ENCODE results near the gene ECPAS. TPM values are rescaled to one million over a fixed set of nuclear protein-coding genes. Genes with fewer than 3 reads are reported as not detected.

Gene ECPAS
- total RNA-seq, 1 experiment from 2014 or later = 106 TPM

DNA sequence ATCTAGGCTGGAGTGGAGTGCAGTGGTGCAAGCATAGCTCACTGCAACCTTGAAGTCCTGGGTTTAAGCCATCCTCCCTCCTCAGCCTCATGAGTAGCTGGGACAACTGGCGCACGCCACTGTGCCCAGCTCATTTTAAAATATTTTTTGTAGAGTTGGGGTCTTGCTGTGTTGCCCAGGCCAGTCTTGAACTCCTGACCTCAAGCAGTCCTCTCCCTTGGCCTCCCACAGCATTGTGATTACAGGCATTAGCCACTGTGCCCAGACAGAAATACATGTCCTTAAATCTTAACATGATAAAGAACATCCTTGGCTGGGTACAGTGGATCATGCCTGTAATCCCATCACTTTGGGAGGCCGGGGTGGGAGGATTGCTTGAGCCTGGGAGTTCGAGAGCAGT lies 47.5 kb upstream of the ECPAS start:
- no peak overlapping the region for H3K56ac ChIP-seq (ENCODE audit: insufficient read length, low read depth, low read length)
- H3K14ac ChIP-seq (ENCODE audit: insufficient read depth, low read length) = no peak overlapping the region
- H4K91ac ChIP-seq (ENCODE audit: insufficient read length, low read depth, low read length) = no peak overlapping the region
- H3K4me2 ChIP-seq (ENCODE audit: insufficient read depth, insufficient read length, low read length) = no peak overlapping the region
- no peak overlapping the region for H3K23ac ChIP-seq (ENCODE audit: insufficient read length, low read depth, low read length)
- Mint-ChIP-seq H3K27me3 (ENCODE audit: low read depth) (no peaks in the 10 kb centered on the region), H3K4me3 (no peak overlapping the region), H3K9me3 (peaks cover 12 to 38% of the 10 kb centered on the region in 2 experiments), H3K27ac (no peak overlapping the region), H3K4me1 (peaks cover 26 to 36% of the 10 kb centered on the region in 2 experiments), H3K36me3 (ENCODE audit: insufficient read depth in 1 of 3, low read depth in 3 of 3) (peaks cover 54 to 68% (median 66%) of the 10 kb centered on the region in 3 experiments)
- TF ChIP-seq, protein P1, sequence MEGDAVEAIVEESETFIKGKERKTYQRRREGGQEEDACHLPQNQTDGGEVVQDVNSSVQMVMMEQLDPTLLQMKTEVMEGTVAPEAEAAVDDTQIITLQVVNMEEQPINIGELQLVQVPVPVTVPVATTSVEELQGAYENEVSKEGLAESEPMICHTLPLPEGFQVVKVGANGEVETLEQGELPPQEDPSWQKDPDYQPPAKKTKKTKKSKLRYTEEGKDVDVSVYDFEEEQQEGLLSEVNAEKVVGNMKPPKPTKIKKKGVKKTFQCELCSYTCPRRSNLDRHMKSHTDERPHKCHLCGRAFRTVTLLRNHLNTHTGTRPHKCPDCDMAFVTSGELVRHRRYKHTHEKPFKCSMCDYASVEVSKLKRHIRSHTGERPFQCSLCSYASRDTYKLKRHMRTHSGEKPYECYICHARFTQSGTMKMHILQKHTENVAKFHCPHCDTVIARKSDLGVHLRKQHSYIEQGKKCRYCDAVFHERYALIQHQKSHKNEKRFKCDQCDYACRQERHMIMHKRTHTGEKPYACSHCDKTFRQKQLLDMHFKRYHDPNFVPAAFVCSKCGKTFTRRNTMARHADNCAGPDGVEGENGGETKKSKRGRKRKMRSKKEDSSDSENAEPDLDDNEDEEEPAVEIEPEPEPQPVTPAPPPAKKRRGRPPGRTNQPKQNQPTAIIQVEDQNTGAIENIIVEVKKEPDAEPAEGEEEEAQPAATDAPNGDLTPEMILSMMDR (conservative IDR thresholded peaks at IDR 0.05) = no peak
- H2AK5ac ChIP-seq (ENCODE audit: insufficient read length, low read length) = no peak overlapping the region
- H2BK5ac ChIP-seq (ENCODE audit: insufficient read length, low read length) = no peak overlapping the region
- no peak overlapping the region for H3K9ac ChIP-seq (ENCODE audit: extremely low read depth, insufficient read length, low read length)
- no peak overlapping the region for H3T11ph ChIP-seq (ENCODE audit: low read length)
- no peak overlapping the region for H2BK20ac ChIP-seq (ENCODE audit: low read depth, low read length, poor library complexity, severe bottlenecking)
- no CpG with 5 or more reads among the region's 4 CpGs for WGBS (ENCODE audit: extremely low coverage, insufficient read length, low lambda C conversion rate)
- H4K8ac ChIP-seq (replicated peaks; ENCODE audit: insufficient read length, low read depth, low read length) = no peak overlapping the region
- no peaks in the 10 kb centered on the region for H3K23me2 ChIP-seq (ENCODE audit: insufficient read length, low read depth, low read length, poor library complexity, severe bottlenecking)
- no peak overlapping the region for H2BK12ac ChIP-seq (ENCODE audit: insufficient read length, low read depth, low read length)
- H3K79me1 ChIP-seq (ENCODE audit: insufficient read depth, low read depth, low read length, poor library complexity, severe bottlenecking) = peaks cover 17% of the 10 kb centered on the region
- H3K27ac ChIP-seq (ENCODE audit: insufficient read length, low read depth, low read length) = no peak overlapping the region
- peaks cover 8% of the 10 kb centered on the region; the same call in 1 of the 2 replicates for H3K79me2 ChIP-seq (ENCODE audit: insufficient read depth, low read length)
- no peak overlapping the region for H3K4ac ChIP-seq (ENCODE audit: low read depth, low read length)
- DNase-seq = no peak
- no peak overlapping the region for H2BK15ac ChIP-seq (ENCODE audit: low read depth, low read length)
- H4K5ac ChIP-seq (ENCODE audit: insufficient read length, low read depth, low read length) = no peak overlapping the region
- peaks cover 8% of the 10 kb centered on the region; the same call in 1 of the 2 replicates for H3K4me1 ChIP-seq (ENCODE audit: insufficient read depth, low read length)
- H3K27me3 ChIP-seq (ENCODE audit: insufficient read depth, low read length) = no peaks in the 10 kb centered on the region
- H4K20me1 ChIP-seq (ENCODE audit: control insufficient read depth, insufficient read depth, insufficient read length) = no peaks in the 10 kb centered on the region
- no peak overlapping the region for H3K18ac ChIP-seq (ENCODE audit: insufficient read length, low read depth, low read length)
- no peak overlapping the region for H2BK120ac ChIP-seq (ENCODE audit: low read depth, low read length, poor library complexity, severe bottlenecking)
- H3K9me3 ChIP-seq (ENCODE audit: control insufficient read depth, low read depth, low read length) = peaks cover 17% of the 10 kb centered on the region
- no peak overlapping the region for H2AFZ ChIP-seq (ENCODE audit: low read length)
